Measurements from ENCODE around the gene TUB.

TUB gene

DNA sequence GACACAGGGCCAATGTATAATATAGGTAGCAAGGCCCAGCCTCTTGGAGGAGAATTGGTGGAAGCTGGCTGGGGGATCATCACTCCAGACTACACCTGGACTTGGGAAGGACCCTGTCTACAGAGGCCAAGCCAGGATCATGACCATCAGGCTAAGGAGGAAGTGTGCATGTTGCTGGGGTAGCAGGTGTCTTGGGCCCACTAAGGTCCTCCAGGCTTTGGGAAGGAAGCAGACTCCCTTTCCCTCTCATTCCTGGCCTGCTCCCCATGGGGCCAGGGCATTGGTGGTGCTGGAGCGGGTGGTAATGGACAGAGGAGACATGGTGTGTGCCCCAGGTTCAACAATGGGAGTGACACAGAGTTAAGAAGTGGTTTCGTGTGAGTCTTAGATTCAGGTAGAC is 16.0 kb upstream of the TUB start (continued):
- TF ChIP-seq, protein P1, sequence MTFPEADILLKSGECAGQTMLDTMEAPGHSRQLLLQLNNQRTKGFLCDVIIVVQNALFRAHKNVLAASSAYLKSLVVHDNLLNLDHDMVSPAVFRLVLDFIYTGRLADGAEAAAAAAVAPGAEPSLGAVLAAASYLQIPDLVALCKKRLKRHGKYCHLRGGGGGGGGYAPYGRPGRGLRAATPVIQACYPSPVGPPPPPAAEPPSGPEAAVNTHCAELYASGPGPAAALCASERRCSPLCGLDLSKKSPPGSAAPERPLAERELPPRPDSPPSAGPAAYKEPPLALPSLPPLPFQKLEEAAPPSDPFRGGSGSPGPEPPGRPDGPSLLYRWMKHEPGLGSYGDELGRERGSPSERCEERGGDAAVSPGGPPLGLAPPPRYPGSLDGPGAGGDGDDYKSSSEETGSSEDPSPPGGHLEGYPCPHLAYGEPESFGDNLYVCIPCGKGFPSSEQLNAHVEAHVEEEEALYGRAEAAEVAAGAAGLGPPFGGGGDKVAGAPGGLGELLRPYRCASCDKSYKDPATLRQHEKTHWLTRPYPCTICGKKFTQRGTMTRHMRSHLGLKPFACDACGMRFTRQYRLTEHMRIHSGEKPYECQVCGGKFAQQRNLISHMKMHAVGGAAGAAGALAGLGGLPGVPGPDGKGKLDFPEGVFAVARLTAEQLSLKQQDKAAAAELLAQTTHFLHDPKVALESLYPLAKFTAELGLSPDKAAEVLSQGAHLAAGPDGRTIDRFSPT (tag by site-specific recombination; IDR thresholded peaks at IDR 0.05) = no peak
- TF ChIP-seq ZNF394 (tag by site-specific recombination; IDR thresholded peaks at IDR 0.05; ENCODE audit: borderline replicate concordance) = no peak
- TF ChIP-seq ZNF776 (tag by site-specific recombination; IDR thresholded peaks at IDR 0.05; ENCODE audit: borderline replicate concordance) = no peak
- TF ChIP-seq ZNF654 (tag by site-specific recombination; IDR thresholded peaks at IDR 0.05; ENCODE audit: low read depth) = no peak
- TF ChIP-seq TRIM28 (IDR thresholded peaks at IDR 0.05; ENCODE audit: borderline replicate concordance, low read length) = no peak
- TF ChIP-seq ZNF423 (tag by site-specific recombination; IDR thresholded peaks at IDR 0.05) = no peak
- TF ChIP-seq ZNF747 (tag by site-specific recombination; IDR thresholded peaks at IDR 0.05) = no peak

DNA sequence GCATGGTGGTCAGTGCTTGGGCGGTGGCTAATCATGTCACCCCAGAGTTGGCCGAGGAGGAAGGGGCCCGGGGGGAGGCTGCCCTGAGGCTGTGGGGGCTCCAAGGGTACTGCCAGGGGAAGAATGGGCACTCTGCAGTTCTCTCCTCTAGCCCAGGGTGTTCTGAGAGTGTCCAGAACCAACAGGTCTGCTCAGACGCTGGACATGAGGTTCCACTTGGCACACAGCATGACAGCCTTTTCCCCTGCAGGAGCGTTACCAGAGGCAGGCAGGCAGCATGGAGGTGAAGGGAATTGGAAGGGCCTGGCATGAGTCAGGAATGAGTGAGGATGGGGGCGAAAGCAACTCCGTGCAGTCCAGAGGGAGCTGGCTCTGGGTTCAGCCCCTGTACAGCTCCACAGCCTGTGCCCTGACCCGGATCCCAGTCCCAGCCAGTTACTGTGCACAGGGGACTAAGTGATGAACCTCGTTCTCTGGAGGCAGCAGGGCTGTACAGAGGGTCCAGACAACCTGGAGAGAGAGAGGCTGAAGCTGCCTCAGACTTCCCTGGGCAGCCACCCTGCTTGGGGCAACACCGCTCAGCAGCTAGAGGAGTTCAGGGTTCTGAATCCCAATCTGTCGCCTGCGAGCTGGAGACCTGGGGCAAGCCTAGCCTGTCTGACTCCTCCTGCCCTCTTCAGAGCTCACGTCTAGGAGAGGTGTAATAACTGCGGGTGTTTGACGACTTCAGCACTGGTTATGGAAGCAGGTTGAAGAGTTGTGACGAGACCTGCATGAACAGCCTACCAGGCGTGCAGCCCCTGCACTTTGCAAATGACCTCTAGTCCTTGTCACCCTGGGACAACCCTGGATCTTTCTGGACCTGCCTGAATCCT is 14.7 kb upstream of the TUB start:
- no peaks in the 10 kb centered on the region for H3K36me3 ChIP-seq (ENCODE audit: control insufficient read depth in 2 of 2, insufficient read depth in 1 of 2, low read length in 2 of 2)
- ChIA-PET POLR2A (interaction anchor here (1.3 kb wide), 1 partner anchor 79 kb away, joined by 3 read pairs; the partner anchor contains the start of gene EIF3F), CTCF (interaction anchor here (0.6 to 4.5 kb wide), 9 partner anchors 12 to 650 kb away, joined by 3 to 25 read pairs (median 3); no protein-coding TSS in a partner anchor)
- H3K27ac ChIP-seq (ENCODE audit: extremely low read depth, low read depth, low read length) = no peak overlapping the region
- H3K4me3 ChIP-seq (ENCODE audit: low read depth, low read length) = no peak overlapping the region
- no peaks in the 10 kb centered on the region for H3K9me3 ChIP-seq (ENCODE audit: control insufficient read depth, insufficient read depth, low read depth, low read length)
- H3K4me1 ChIP-seq (ENCODE audit: control insufficient read depth, insufficient read depth, low read length) = peaks cover 8% of the 10 kb centered on the region
- TF ChIP-seq, protein P2, sequence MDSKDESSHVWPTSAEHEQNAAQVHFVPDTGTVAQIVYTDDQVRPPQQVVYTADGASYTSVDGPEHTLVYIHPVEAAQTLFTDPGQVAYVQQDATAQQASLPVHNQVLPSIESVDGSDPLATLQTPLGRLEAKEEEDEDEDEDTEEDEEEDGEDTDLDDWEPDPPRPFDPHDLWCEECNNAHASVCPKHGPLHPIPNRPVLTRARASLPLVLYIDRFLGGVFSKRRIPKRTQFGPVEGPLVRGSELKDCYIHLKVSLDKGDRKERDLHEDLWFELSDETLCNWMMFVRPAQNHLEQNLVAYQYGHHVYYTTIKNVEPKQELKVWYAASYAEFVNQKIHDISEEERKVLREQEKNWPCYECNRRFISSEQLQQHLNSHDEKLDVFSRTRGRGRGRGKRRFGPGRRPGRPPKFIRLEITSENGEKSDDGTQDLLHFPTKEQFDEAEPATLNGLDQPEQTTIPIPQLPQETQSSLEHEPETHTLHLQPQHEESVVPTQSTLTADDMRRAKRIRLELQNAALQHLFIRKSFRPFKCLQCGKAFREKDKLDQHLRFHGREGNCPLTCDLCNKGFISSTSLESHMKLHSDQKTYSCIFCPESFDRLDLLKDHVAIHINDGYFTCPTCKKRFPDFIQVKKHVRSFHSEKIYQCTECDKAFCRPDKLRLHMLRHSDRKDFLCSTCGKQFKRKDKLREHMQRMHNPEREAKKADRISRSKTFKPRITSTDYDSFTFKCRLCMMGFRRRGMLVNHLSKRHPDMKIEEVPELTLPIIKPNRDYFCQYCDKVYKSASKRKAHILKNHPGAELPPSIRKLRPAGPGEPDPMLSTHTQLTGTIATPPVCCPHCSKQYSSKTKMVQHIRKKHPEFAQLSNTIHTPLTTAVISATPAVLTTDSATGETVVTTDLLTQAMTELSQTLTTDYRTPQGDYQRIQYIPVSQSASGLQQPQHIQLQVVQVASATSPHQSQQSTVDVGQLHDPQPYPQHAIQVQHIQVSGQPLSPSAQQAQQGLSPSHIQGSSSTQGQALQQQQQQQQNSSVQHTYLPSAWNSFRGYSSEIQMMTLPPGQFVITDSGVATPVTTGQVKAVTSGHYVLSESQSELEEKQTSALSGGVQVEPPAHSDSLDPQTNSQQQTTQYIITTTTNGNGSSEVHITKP (tag by site-specific recombination; IDR thresholded peaks at IDR 0.05) = no peak
- TF ChIP-seq, protein P3, sequence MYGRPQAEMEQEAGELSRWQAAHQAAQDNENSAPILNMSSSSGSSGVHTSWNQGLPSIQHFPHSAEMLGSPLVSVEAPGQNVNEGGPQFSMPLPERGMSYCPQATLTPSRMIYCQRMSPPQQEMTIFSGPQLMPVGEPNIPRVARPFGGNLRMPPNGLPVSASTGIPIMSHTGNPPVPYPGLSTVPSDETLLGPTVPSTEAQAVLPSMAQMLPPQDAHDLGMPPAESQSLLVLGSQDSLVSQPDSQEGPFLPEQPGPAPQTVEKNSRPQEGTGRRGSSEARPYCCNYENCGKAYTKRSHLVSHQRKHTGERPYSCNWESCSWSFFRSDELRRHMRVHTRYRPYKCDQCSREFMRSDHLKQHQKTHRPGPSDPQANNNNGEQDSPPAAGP (tag by site-specific recombination; IDR thresholded peaks at IDR 0.05) = no peak
- no peak for TF ChIP-seq ZNF660 (tag by site-specific recombination; IDR thresholded peaks at IDR 0.05)
- no peak for TF ChIP-seq GLI2 (tag by site-specific recombination; IDR thresholded peaks at IDR 0.05; ENCODE audit: borderline replicate concordance, low read depth)
- TF ChIP-seq, protein P4, sequence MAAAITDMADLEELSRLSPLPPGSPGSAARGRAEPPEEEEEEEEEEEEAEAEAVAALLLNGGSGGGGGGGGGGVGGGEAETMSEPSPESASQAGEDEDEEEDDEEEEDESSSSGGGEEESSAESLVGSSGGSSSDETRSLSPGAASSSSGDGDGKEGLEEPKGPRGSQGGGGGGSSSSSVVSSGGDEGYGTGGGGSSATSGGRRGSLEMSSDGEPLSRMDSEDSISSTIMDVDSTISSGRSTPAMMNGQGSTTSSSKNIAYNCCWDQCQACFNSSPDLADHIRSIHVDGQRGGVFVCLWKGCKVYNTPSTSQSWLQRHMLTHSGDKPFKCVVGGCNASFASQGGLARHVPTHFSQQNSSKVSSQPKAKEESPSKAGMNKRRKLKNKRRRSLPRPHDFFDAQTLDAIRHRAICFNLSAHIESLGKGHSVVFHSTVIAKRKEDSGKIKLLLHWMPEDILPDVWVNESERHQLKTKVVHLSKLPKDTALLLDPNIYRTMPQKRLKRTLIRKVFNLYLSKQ (tag by site-specific recombination; IDR thresholded peaks at IDR 0.05; ENCODE audit: borderline replicate concordance) = no peak
- TF ChIP-seq ZNF324 (tag by site-specific recombination; IDR thresholded peaks at IDR 0.05) = no peak
- TF ChIP-seq, protein P5, sequence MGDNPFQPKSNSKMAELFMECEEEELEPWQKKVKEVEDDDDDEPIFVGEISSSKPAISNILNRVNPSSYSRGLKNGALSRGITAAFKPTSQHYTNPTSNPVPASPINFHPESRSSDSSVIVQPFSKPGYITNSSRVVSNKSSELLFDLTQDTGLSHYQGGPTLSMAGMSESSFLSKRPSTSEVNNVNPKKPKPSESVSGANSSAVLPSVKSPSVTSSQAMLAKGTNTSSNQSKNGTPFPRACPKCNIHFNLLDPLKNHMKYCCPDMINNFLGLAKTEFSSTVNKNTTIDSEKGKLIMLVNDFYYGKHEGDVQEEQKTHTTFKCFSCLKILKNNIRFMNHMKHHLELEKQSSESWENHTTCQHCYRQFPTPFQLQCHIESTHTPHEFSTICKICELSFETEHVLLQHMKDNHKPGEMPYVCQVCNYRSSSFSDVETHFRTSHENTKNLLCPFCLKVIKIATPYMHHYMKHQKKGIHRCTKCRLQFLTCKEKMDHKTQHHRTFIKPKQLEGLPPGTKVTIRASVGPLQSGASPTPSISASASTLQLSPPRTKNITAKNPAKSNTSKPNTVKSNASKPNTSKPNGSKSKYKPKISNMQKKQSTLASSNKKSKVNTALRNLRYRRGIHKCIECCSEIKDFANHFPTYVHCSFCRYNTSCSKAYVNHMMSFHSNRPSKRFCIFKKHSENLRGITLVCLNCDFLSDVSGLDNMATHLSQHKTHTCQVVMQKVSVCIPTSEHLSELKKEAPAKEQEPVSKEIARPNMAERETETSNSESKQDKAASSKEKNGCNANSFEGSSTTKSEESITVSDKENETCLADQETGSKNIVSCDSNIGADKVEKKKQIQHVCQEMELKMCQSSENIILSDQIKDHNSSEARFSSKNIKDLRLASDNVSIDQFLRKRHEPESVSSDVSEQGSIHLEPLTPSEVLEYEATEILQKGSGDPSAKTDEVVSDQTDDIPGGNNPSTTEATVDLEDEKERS (tag by site-specific recombination; IDR thresholded peaks at IDR 0.05) = no peak
- no peak for TF ChIP-seq ZNF121 (tag by site-specific recombination; IDR thresholded peaks at IDR 0.05)
- no peak for TF ChIP-seq IKZF3 (tag by site-specific recombination; IDR thresholded peaks at IDR 0.05)
- TF ChIP-seq KLF16 (tag by site-specific recombination; IDR thresholded peaks at IDR 0.05) = no peak
- TF ChIP-seq REPIN1 (tag by site-specific recombination; IDR thresholded peaks at IDR 0.05; ENCODE audit: low read depth) = no peak
- TF ChIP-seq ZNF266 (tag by site-specific recombination; IDR thresholded peaks at IDR 0.05; ENCODE audit: low read depth) = no peak
- no peak for TF ChIP-seq SP3 (tag by site-specific recombination; IDR thresholded peaks at IDR 0.05)
- TF ChIP-seq, protein P6, sequence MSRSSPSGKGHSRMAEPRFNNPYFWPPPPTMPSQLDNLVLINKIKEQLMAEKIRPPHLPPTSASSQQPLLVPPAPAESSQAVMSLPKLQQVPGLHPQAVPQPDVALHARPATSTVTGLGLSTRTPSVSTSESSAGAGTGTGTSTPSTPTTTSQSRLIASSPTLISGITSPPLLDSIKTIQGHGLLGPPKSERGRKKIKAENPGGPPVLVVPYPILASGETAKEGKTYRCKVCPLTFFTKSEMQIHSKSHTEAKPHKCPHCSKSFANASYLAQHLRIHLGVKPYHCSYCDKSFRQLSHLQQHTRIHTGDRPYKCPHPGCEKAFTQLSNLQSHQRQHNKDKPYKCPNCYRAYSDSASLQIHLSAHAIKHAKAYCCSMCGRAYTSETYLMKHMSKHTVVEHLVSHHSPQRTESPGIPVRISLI (tag by site-specific recombination; IDR thresholded peaks at IDR 0.05) = no peak
- TF ChIP-seq ZBTB48 (tag by site-specific recombination; IDR thresholded peaks at IDR 0.05) = no peak
